OCI-M2 (cell line): ENCODE results near the gene SYNE2.
"Not testable (repeated sequence)": the region's sequence is repeated elsewhere in the genome, so short reads cannot be mapped to it uniquely, and the experiment has no call there.

Experiments
- DNase-seq: peaks from one replicate; lab custom pipeline; 2025; ENCODE audit not compliant: unreplicated experiment; lab: John Stamatoyannopoulos, UW

The SYNE2 gene

GRCh38 chr14:64118892-64119291 is 266.1 kb downstream of the SYNE2 start:
- DNase-seq: no peak

GRCh38 chr14:64119500-64119899 is 266.7 kb downstream of the SYNE2 start:
- no peak for DNase-seq

- no peak for DNase-seq
These were observed 267.2 kb downstream of the SYNE2 start for GRCh38 chr14:64119980-64120379.

- DNase-seq: no peak
These were observed 270.5 kb downstream of the SYNE2 start for GRCh38 chr14:64123241-64123822.

GRCh38 chr14:64125270-64125669 is 272.5 kb downstream of the SYNE2 start:
- DNase-seq: no peak

- DNase-seq: no peak
These were observed 273.7 kb downstream of the SYNE2 start for GRCh38 chr14:64126548-64126947.

- no peak for DNase-seq
These were observed 285.0 kb downstream of the SYNE2 start for GRCh38 chr14:64137657-64138290.

- DNase-seq: no peak
These were observed 294.5 kb downstream of the SYNE2 start for GRCh38 chr14:64147126-64147790.

GRCh38 chr14:64149921-64150320 is 297.1 kb downstream of the SYNE2 start:
- no peak for DNase-seq

- no peak for DNase-seq
These were observed 305.8 kb downstream of the SYNE2 start for GRCh38 chr14:64158608-64159007.

- DNase-seq: no peak
These were observed 306.8 kb downstream of the SYNE2 start for GRCh38 chr14:64159588-64159987.

GRCh38 chr14:64170181-64170580 is 317.4 kb downstream of the SYNE2 start:
- no peak for DNase-seq

GRCh38 chr14:64174922-64175782 is 322.3 kb downstream of the SYNE2 start:
- no peak for DNase-seq

GRCh38 chr14:64176330-64176729 is 323.5 kb downstream of the SYNE2 start:
- DNase-seq: no peak

- DNase-seq: no peak
These were observed 326.0 kb downstream of the SYNE2 start for GRCh38 chr14:64178814-64179213.

GRCh38 chr14:64182908-64183307 is 330.1 kb downstream of the SYNE2 start:
- DNase-seq: not testable (repeated sequence)

- no peak for DNase-seq
These were observed 331.4 kb downstream of the SYNE2 start for GRCh38 chr14:64184103-64184729.

GRCh38 chr14:64185184-64185583 is 332.4 kb downstream of the SYNE2 start:
- DNase-seq: no peak

GRCh38 chr14:64186231-64187129 is 333.7 kb downstream of the SYNE2 start:
- DNase-seq: no peak

- DNase-seq: no peak
These were observed 334.5 kb downstream of the SYNE2 start for GRCh38 chr14:64187331-64187730.
